ENCODE results near the gene EXD3.

EXD3 gene

DNA sequence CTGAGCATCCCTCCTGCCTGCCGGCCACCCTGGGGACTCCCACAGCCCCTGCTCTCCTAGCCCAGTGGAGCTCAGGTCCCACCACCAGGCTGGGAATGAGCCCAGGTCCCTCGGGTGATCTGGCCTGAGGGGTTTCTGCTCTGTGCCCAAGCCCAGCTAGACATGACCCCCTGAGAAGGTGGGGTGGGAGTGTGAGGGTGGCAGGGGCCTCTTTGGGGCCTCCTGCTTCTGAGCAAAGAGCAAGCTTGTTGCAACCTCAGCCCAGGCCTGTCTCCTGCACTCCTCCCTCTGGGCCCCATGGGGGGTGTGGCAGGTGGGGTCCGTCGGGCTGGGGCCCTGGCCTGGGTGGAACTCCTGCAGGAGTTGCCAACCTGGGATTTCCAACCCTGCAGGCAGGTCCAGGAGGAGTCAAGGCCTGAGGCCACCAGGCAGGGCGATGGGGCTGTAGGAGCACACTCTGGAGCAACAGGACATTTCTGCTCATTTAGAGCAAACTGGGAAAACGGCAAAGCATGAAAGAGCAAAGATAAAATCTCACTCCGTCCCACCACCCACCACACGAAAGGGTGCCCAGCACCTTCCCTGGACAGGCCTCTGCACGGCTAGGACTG is 109.5 kb downstream of the EXD3 start:
- no peak overlapping the region for H3K4me3 Mint-ChIP-seq
- peaks cover 7 to 9% of the 10 kb centered on the region in 2 donors for H3K27me3 Mint-ChIP-seq
- no peak overlapping the region for H3K27ac Mint-ChIP-seq
- H3K9me3 Mint-ChIP-seq: no peaks in the 10 kb centered on the region
- no peaks in the 10 kb centered on the region for H3K36me3 Mint-ChIP-seq (ENCODE audit: insufficient read depth)
- ATAC-seq (replicated peaks) (no peak), DNase-seq (no peak)
- no peaks in the 10 kb centered on the region for H3K4me1 Mint-ChIP-seq (ENCODE audit: low read depth in 2 of 2)

DNA sequence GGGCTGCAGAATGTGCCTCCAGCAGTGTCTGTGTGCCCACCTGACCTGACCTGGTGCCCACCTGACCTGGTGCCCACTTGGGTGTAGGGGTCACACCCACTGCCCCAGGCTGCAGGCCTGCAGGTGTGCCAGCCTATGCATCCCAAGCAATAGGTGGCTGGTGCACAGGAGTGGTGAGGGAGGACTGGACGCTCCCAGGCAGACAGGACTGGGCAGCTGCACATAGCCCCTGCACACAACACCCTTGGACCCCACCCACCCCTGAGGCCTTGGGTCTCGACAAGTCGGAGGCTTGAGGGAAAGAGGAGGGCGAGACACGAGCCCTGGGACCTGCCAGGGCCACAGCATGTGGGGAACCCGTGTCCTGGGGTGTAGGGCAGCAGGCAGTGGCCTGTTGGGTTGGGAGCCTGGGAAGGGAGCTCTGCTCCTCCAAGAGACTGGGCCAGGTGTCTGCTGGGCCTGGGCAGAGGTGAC is 110.1 kb downstream of the EXD3 start:
- Mint-ChIP-seq H3K9me3 (no peaks in the 10 kb centered on the region), H3K4me3 (no peak overlapping the region), H3K36me3 (ENCODE audit: insufficient read depth) (no peaks in the 10 kb centered on the region), H3K4me1 (ENCODE audit: low read depth in 2 of 2) (no peaks in the 10 kb centered on the region), H3K27me3 (peaks cover 7 to 9% of the 10 kb centered on the region in 2 donors), H3K27ac (no peak overlapping the region)
- no peak for ATAC-seq (replicated peaks)
- no peak for DNase-seq

GRCh38 chr9:137311986-137312851 is 110.7 kb downstream of the EXD3 start:
- Mint-ChIP-seq H3K9me3 (no peaks in the 10 kb centered on the region), H3K36me3 (ENCODE audit: insufficient read depth) (no peaks in the 10 kb centered on the region), H3K27ac (no peak overlapping the region), H3K4me1 (ENCODE audit: low read depth in 2 of 2) (peaks cover 0 to under 1% of the 10 kb centered on the region in 2 donors), H3K27me3 (peaks cover 7 to 8% of the 10 kb centered on the region in 2 donors), H3K4me3 (no peak overlapping the region)
- ATAC-seq (replicated peaks): no peak
- no peak for DNase-seq

DNA sequence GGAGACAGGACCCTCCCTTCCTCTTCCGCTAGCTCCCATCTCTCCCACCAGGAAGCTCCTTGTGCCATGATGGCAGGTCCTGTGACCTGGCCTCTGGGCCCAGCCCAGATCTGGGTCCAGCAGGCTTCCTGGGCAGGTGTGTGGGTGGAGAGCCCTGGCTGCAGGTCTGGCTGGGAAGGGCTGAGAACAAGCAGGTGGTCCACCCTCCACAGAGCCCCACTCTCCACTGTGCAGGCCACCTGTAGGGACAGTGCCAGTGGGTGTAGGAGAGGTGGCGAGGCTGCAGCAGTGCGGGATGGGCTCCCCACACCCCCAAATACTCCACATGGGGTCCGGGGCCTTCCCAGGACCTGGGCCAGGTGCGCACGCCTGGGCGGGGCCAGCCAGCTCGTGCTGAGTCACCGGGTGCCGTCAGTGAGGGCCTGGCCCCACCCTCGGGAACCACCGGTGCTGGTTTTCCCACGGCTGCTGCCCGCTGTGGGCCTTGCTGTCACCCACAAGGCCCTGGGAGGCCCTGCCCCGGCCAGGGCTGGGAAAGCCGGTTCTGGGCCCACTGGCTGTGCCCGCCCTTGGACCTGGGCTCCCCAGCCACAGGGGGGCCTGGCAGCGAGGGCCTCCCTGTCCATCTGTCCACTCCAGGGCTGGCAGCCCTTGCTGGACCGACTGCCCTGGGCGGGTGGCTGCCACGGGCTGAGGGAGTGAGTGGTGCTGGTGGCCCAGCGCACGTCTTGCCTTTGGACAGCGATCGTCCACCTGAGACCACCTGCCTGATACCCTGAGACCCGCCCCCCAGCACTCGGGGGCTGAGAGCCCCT is 111.6 kb downstream of the EXD3 start:
- Mint-ChIP-seq H3K9me3 (no peaks in the 10 kb centered on the region), H3K27ac (no peak overlapping the region), H3K4me3 (no peak overlapping the region), H3K27me3 (no peaks in the 10 kb centered on the region), H3K4me1 (ENCODE audit: low read depth in 2 of 2) (peaks cover 0 to 2% of the 10 kb centered on the region in 2 donors), H3K36me3 (ENCODE audit: insufficient read depth) (no peaks in the 10 kb centered on the region)
- peak; percentile 37 for ATAC-seq (replicated peaks)
- DNase-seq: no peak

GRCh38 chr9:137310189-137311052 is 112.5 kb downstream of the EXD3 start:
- H3K27me3 Mint-ChIP-seq: no peaks in the 10 kb centered on the region
- no peaks in the 10 kb centered on the region for H3K9me3 Mint-ChIP-seq
- no peaks in the 10 kb centered on the region for H3K36me3 Mint-ChIP-seq (ENCODE audit: insufficient read depth)
- DNase-seq (no peak), ATAC-seq (replicated peaks) (no peak)
- no peak overlapping the region for H3K27ac Mint-ChIP-seq
- peaks cover 0 to 3% of the 10 kb centered on the region in 2 donors for H3K4me1 Mint-ChIP-seq (ENCODE audit: low read depth in 2 of 2)
- no peak overlapping the region for H3K4me3 Mint-ChIP-seq

DNA sequence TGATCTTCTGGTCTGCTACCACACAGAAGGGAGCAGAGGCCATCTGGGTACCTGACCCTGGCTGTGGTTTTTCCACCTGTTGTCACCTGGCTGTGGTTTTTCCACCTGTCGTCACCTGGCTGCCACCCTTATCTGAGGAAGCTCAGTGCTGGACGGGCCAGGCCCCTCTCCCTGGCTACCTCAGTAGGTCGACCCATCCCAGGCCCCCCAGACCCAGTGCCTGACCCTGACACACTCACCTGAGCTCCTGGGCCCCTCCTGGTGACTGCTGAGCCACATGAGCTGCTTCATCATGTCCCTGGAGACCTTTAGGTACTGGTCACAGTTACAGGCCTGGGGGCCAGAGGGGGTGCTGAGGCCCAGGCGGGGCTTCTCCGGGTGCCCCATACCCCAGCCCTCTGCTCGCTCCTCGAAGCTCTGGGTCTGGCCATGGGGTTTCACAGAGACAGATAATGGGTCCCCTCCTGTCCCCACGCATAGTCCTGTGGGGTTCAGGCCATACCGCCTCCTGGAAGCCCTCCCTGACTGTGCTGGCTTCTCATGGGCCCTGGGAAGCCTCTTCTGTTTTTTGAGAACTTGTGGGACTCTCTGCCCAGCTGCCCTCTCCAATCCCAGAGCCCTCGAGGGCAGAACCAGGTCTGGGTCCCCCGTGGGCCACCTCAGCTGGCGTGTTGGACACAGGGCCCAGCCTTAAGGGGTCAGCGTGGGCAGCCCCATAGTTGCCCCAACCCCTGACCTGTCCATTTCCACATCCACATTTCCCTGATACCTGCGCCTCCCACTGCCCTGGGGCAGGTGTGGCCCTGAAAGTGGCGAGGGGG is 113.4 kb downstream of the EXD3 start:
- ATAC-seq (replicated peaks): no peak
- Mint-ChIP-seq H3K27me3 (no peaks in the 10 kb centered on the region), H3K27ac (no peak overlapping the region), H3K4me3 (no peak overlapping the region), H3K9me3 (no peaks in the 10 kb centered on the region), H3K36me3 (ENCODE audit: insufficient read depth) (no peaks in the 10 kb centered on the region), H3K4me1 (ENCODE audit: low read depth in 2 of 2) (peaks cover 0 to 4% of the 10 kb centered on the region in 2 donors)
- DNase-seq: no peak

GRCh38 chr9:137308057-137308619 is 114.8 kb downstream of the EXD3 start:
- Mint-ChIP-seq H3K27ac (no peak overlapping the region), H3K36me3 (ENCODE audit: insufficient read depth) (peaks cover 4% of the 10 kb centered on the region), H3K4me3 (no peak overlapping the region), H3K4me1 (ENCODE audit: low read depth in 2 of 2) (peaks cover 0 to 4% of the 10 kb centered on the region in 2 donors), H3K27me3 (no peaks in the 10 kb centered on the region), H3K9me3 (no peaks in the 10 kb centered on the region)
- DNase-seq (no peak), ATAC-seq (replicated peaks) (no peak)

DNA sequence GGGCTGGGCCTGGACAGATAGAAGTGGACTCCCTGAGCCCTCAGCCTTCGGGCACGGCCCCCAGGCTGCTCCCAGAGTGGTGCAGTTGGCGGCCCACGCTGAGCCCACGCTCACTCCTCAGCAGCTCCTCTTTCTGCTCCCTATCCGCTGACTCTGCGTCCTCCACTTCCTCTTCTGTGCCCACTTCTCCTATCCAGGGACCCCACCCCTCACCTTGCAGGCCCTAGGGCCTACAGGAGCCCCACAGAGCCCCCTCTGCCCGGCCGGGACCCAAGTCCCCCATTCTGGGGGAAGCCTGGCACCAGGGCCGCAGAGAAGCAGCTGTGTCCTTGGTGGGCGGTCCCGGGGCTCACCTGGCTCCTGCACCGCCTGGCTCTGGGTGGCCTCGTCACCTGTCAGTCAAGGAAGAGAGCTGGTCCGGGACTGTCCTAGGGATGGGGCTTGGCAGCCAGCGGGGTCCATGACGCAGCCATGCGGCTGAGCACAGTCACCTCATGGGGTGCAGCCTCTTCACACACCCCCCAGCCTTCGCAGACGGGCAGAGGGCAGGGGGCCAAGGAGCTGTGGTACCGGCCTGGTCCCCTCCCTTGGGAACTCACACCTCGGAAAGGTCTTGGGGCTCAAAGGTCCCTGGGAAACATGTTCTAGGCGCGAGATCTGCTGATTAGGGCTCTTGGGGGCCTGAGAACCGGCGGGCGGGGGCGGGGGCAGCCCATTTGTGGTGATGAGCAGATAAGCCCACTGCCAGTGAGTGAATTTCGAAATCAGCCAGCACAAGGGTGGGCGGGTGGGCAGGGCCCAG is 115.5 kb downstream of the EXD3 start:
- peak overlapping the region; percentile 10 to 43 for H3K4me3 Mint-ChIP-seq
- no peaks in the 10 kb centered on the region for H3K9me3 Mint-ChIP-seq
- ATAC-seq (replicated peaks) (no peak), DNase-seq (no peak)
- H3K27me3 Mint-ChIP-seq: no peaks in the 10 kb centered on the region
- H3K36me3 Mint-ChIP-seq (ENCODE audit: insufficient read depth): peaks cover 5% of the 10 kb centered on the region
- peaks cover 0 to 4% of the 10 kb centered on the region in 2 donors for H3K4me1 Mint-ChIP-seq (ENCODE audit: low read depth in 2 of 2)
- H3K27ac Mint-ChIP-seq: no peak overlapping the region

DNA sequence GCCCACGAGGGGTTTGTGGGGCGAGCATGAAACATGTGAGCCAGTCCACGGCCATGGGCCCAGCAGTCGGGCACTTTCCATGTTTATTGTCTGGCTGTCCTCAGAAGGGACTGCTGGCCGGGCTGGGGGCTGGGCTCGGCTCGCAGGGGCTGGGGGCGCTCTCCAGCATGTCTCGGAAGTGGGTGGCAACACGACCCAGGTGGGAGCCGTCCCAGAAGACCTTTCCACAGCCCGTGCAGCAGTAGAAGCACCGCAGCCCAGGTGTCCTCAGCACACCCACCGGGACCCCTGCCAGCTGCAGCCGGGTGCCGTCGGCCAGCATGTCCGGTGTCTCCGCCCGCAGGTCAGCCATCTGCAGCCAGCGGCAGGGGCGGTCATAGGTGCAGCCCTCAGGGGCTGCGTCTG is 116.1 kb downstream of the EXD3 start:
- Mint-ChIP-seq H3K36me3 (ENCODE audit: insufficient read depth) (peaks cover 5% of the 10 kb centered on the region), H3K27me3 (no peaks in the 10 kb centered on the region), H3K4me1 (ENCODE audit: low read depth in 2 of 2) (peaks cover 0 to 4% of the 10 kb centered on the region in 2 donors), H3K4me3 (peak overlapping the region in 1 of 2 donors; percentile 10), H3K27ac (no peak overlapping the region), H3K9me3 (no peaks in the 10 kb centered on the region)
- no peak for ATAC-seq (replicated peaks)
- DNase-seq: no peak

DNA sequence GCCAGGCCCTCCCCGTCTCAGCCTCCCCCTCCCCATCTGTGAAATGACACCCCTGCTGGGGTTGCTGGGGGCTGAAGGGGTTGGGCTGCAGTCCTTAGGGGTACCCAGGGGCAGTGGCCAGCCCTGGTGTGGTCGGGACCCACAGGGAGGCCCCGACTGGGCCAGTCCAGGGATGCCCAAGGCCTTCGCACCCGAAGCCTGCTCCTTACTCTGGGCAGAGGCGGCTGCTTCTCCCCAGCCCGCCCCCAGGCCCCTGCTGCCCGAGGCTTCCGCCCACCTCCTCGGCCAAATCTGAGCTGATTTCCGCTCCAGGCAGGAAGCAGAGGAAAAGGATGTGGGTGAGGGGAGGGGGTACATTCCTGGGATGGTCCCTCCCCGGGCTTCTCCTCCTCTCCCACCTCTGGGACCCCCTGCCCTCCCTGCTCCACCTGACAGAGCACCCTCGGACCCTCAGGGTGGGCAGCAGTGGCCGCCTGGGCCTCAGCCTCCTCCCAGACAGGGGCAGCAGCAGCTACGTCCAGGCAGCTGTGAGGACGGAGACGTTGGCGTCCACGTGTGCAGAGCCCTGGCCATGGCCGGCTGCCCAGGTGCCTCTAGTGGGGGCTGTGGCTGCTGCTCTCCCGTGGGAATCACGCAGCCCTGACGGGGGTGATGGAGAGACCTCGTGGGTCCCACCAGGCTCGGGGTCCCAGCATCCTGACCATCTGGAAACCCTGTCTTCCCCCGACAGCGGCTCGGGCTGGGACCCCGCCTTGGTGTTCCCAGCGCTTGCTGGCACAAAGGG is 116.7 kb downstream of the EXD3 start:
- Mint-ChIP-seq H3K27me3 (no peaks in the 10 kb centered on the region), H3K4me1 (ENCODE audit: low read depth in 2 of 2) (peaks cover 0 to 4% of the 10 kb centered on the region in 2 donors), H3K4me3 (no peak overlapping the region), H3K36me3 (ENCODE audit: insufficient read depth) (peaks cover 5% of the 10 kb centered on the region), H3K9me3 (no peaks in the 10 kb centered on the region), H3K27ac (no peak overlapping the region)
- ATAC-seq (replicated peaks) (no peak), DNase-seq (no peak)

DNA sequence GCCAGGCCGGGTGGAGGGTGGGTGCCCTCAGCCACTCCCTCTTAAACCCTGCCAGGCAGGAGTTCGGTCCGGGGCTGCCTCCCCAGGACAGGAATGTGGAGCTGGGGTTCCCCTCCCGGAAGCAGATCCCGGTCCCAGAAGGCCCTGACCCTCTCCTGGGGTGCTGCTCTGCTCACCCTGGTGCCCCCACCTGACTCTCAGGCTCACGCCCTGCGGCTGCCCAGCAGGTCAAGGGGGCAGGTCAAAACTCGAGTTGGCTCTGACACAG is 117.2 kb downstream of the EXD3 start:
- peaks cover 5% of the 10 kb centered on the region for H3K36me3 Mint-ChIP-seq (ENCODE audit: insufficient read depth)
- no peaks in the 10 kb centered on the region for H3K9me3 Mint-ChIP-seq
- H3K27ac Mint-ChIP-seq: no peak overlapping the region
- DNase-seq (no peak), ATAC-seq (replicated peaks) (no peak)
- peaks cover 1 to 5% of the 10 kb centered on the region in 2 donors for H3K4me1 Mint-ChIP-seq (ENCODE audit: low read depth in 2 of 2)
- no peaks in the 10 kb centered on the region for H3K27me3 Mint-ChIP-seq
- no peak overlapping the region for H3K4me3 Mint-ChIP-seq

Measured in effector memory CD8-positive, alpha-beta T cell (primary cell).